SW 1271 (cell line): ENCODE results near the gene TOMM40L.
"Not testable (repeated sequence)": the region's sequence is repeated elsewhere in the genome, so short reads cannot be mapped to it uniquely, and the experiment has no call there.

Source experiments
- DNase-seq, 2 experiments: peaks; one replicate each; lab custom pipeline; 2025; lab: John Stamatoyannopoulos, UW

Gene TOMM40L

GRCh38 chr1:161257109-161257508, 31.2 kb downstream of the TOMM40L start:
- DNase-seq, result not testable (repeated sequence)

GRCh38 chr1:161258439-161259344, 32.8 kb downstream of the TOMM40L start, which contains the start of gene PCP4L1:
TSS of gene PCP4L1 (plus strand) at chr1:161258745. CDS start at chr1:161258975, 230 bp downstream.
- DNase-seq, result no peak

GRCh38 chr1:161259345-161259702, 33.5 kb downstream of the TOMM40L start:
- DNase-seq, result no peak

GRCh38 chr1:161259765-161260164, 33.9 kb downstream of the TOMM40L start:
- no peak for DNase-seq

- DNase-seq, result no peak
These were observed 34.8 kb downstream of the TOMM40L start for GRCh38 chr1:161260376-161261260.

- DNase-seq, result no peak
These were observed 35.7 kb downstream of the TOMM40L start for GRCh38 chr1:161261261-161262235.

GRCh38 chr1:161265305-161265704, 39.4 kb downstream of the TOMM40L start:
- no peak for DNase-seq

GRCh38 chr1:161266202-161266601, 40.3 kb downstream of the TOMM40L start:
- DNase-seq, result no peak

- DNase-seq, result no peak
These were observed 41.0 kb downstream of the TOMM40L start for GRCh38 chr1:161266836-161267235.

- no peak for DNase-seq
These were observed 41.5 kb downstream of the TOMM40L start for GRCh38 chr1:161267321-161267720.

GRCh38 chr1:161273402-161273801, 47.5 kb downstream of the TOMM40L start:
- DNase-seq, result no peak

- no peak for DNase-seq
These were observed 49.0 kb downstream of the TOMM40L start for GRCh38 chr1:161274874-161275273.
